CD4-positive, alpha-beta T cell treated with Interleukin-6 at 100 ng/mL for 8 hours (primary cell): Measurements from ENCODE around the gene PSG1.
"Not testable (repeated sequence)": the region's sequence is repeated elsewhere in the genome, so short reads cannot be mapped to it uniquely, and the experiment has no call there.

Experiments
- DNase-seq: peaks from one replicate; pipeline ENCODE4 v3.0.0-alpha.2; 2020; ENCODE audit warnings: mixed read lengths, low spot score

The PSG1 gene

DNA sequence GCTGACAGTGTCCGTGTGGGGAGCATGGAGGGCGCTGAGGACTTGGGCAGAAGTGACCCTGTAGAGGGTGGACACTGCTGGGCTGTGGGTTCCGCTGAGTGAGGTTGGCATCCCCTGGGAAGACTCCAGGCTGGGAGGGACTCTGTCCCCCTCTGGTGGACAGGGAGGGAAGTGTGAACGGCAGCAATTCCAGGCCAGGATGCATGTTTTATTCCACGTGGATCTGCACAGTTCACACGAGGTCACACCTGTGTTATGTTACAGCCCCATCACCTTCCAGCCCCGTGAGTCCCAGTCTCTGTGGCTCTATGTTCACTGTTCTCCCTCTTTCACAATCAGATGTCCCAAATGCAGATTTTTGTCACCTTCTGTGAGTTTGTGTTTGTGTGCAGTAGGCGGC is 1.8 kb upstream of the PSG1 start:
- not testable (repeated sequence) for DNase-seq

DNA sequence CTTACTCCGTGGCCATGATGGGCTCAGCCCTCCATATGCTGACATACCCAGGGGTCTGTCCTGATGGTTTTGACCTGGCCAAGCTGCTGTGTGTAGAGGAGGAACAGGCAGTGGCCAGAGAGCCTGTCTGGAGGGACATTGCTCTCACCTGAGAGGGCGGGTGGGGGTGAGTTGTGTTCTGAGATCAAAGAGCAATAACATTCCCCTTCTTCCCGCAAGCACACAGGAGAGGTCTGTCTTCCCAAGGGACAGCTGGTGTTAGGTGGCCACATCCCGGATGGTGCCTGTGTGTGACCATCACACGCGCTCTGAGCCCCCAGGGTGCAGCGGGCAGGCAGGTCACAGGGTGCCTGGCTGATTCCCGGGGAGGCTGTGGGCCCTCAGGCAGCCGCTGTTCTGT is 1.1 kb upstream of the PSG1 start:
- DNase-seq: not testable (repeated sequence)

DNA sequence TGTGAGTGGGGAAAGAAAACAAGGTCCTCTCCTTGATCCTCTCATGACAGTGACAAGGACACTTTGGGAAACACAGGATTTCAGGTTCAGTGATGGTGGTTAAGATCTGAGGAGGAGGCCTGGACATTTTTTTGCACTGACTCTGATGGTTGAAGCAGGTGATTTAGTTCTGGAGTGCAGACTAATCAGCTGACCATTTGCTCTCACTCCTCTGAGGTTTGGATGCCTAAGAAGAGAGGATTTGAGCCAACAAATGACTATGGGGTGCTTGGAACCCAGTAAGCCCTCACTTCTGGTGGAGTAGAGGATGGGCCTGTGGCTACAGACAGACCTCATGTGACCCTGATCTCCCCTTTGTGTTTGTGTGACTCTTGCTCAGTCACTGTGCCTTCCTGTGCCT is 2.9 kb downstream of the PSG1 start:
- not testable (repeated sequence) for DNase-seq

DNA sequence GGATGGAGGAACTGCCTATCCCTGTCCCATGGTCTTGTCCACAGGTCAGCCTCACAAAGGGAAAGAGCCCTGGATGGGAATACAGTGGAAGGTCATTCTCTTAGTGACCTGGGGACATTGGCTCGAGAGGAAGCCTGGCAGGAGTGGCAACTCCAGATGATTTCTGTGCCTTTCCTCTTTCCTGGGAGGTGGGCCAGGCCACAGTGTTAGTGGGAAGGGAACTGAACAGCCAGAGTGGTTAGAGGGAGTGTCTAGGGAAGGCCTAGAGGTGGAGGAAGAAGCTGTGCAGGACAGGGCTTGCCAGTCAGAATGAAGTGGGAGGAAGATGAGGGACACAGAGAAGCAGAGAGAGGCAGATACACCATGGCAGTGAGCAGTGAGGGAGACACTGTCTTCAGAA is 3.6 kb downstream of the PSG1 start:
- not testable (repeated sequence) for DNase-seq

DNA sequence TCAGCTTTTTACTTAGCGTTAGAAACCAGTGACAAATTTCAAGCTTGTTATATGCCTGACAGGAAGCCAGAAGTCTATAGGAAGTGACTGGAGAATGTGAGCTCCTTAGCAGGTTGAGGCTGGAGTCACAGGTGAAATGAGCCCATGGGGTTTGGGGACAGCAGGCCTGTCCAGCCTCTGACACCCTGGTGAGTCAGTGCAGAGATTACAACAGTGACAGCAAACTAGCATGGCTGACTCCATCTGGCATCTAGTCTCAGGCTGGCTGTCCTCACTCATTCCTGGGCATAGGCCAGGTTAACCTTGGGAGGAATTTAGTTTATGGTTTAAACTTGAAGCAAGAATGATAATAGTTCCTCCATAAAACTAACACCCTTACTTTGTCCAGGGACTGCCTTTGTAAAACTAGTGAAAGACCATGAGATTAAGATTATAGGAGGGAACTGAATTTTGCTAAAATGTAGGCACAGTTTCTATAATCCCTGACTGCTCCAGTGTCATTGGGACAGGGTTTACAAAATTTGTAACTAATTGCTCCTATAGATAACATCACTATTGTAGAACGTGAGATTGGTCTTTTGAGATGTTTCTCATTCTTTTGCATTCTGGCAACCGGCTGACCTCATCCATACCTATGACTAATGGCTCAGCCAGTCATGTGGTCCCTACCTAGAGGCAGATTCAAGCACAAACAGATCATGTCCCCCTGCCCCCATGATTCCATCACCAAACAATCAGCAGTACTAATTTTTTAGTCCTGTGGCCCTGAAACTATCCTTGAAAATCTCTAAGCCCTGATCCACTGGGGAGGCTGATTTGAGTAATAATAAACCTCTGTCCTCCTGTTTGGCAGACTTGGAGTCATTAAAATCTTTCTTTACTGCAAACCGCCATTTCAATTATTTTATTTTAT is 4.4 kb downstream of the PSG1 start:
- DNase-seq: not testable (repeated sequence)

DNA sequence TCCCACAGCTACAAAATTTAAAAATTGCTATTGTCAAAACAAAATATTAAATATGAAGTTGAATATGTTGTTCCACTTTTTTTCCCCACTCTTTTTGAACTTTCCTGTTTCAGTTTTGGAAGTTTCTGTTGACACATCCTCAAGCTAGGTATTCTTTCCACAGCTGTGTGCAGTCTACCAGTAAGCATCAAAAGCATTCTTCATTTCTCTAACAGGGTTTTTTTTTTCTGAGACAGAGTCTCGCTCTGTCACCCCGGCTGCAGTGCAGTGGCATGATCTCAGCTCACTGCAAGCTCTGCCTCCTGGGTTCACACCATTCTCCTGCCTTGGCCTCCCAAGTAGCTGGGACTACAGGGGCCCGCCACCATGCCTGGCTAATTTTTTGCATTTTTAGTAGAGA is 5.4 kb downstream of the PSG1 start:
- not testable (repeated sequence) for DNase-seq

DNA sequence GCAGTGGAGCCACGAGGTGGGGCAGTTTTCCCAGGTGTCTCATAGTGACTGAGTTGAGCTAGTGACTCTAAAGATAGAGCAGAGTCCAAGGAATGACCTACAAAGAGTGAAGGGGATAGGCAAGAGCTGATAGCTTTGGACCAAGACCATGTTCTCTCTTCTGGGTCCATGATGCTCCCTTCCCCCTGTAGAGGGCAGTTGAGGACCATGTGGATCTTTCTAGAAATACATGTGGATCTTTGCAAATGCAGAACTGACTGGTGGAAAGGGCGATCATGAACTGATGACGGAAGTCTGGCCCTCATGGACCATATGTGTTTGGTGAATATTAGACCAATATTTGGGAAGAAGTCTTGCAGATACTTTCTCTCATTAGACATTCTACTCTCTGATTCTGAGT is 6.9 kb downstream of the PSG1 start:
- DNase-seq: no peak

DNA sequence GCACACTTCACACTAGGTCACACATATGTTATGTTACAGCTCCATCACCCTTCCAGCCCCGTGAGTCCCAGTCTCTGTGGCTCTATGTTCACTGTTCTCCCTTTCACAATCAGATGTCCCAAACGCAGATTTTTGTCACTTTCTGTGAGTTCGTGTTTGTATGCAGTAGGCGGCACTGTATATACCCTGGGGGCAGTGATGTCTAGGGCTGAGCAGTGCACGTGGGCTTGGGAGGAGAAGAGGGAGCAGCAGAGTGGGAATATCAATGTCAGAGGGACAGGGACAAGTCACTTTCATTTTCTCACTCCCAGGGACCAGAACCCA is 22.0 kb downstream of the PSG1 start:
- no peak for DNase-seq

DNA sequence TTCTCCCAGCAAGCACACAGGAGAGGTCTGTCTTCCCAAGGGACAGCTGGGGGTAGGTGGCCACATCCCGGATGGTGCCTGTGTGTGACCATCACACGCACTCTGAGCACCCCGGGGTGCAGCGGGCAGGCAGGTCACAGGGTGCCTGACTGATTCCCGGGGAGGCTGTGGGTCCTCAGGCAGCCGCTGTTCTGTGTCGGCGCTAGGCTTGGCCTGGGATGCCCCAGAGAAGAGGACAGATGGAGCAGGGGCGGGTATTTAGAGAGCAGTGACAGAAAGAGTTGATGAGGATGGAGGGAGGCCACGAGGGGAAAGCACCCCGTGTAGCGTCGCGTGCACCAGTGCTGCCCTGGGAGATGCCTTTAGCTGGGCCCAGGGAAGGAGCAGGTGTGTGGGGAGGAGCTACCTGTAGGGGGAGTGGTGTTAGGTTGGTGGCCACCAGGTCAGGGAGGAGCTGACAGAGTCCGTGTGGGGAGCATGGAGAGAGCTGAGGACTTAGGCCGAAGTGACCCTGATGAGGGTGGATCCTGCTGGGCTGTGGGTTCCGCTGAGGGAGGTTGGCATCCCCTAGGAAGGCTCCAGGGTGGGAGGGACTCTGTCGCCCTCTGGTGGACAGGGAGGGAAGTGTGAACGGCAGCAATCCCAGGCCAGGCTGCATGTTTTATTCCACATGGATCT is 22.5 kb downstream of the PSG1 start:
- DNase-seq: not testable (repeated sequence)

DNA sequence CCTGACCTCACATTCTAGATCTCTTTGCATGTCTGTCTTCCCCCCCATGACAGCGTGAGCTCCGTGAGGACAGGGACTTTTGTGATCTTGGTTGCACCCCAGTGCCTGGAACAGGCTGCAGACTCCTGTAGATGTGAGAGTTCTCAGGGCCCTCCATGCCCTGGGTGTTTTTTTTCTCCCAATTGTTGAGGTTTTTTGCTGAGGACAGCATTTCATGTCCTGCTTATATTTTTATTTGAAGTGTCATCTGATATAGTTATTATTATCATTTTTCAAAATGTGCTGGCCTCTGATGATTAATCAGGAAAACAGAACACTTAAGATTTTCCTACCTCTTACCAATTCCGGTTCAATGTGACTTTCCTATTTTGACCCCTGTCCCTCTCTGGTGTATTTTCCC is 24.8 kb downstream of the PSG1 start:
- not testable (repeated sequence) for DNase-seq

DNA sequence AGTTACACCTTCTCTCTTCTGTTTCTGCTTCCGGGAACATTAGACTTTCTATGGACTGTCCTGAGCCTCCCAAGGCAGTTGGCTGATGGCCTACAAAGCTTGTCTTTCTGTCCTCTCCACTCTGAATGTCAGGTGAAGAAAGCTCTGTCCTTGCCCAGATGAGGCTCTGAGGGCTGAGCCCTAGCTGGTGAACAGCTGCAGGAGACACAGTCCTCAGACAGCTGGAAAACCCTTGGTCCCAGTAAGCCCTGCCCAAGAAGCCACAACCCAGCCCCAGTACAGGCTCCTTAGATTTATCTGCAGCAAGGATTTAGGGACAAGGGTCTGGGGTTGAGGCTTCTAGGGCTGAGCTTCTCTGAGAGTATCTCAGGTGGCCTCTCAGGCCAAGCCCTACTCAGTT is 26.3 kb downstream of the PSG1 start:
- DNase-seq: not testable (repeated sequence)

DNA sequence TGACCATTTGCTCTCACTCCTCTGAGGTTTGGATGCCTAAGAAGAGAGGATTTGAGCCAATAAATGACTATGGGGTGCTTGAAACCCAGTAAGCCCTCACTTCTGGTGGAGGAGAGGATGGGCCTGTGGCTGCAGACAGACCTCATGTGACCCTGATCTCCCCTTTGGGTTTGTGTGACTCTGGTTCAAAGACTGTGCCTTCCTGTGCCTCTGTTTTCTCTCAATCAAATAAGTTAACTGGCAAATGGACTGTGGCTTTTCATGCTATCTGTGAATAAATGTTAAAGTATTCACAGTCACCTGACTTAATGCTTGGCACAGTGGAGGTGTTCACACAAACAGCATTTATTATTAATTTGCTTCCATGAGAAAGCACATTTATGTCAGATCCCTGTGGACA is 26.7 kb downstream of the PSG1 start:
- not testable (repeated sequence) for DNase-seq

DNA sequence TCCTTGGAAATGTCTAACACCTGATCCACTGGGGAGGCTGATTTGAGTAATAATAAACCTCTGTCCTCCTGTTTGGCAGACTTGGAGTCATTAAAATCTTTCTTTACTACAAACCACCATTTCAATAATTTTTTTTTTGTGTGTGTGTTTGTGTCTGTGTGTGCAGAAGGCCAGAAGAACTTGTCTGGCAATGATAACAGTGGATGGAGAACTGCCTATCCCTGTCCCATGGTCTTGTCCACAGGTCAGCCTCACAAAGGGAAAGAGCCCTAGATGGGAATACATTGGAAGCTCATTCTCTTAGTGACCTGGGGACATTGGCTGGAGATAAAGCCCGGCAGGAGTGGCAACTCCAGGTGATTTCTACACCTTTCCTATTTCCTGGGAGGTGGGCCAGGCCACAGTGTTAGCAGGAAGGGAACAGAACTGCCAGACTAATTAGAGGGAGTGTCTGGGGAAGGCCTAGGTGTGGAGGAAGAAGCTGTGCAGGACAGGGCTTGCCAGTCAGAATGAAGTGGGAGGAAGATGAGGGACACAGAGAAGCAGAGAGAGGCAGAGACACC is 27.7 kb downstream of the PSG1 start:
- not testable (repeated sequence) for DNase-seq

DNA sequence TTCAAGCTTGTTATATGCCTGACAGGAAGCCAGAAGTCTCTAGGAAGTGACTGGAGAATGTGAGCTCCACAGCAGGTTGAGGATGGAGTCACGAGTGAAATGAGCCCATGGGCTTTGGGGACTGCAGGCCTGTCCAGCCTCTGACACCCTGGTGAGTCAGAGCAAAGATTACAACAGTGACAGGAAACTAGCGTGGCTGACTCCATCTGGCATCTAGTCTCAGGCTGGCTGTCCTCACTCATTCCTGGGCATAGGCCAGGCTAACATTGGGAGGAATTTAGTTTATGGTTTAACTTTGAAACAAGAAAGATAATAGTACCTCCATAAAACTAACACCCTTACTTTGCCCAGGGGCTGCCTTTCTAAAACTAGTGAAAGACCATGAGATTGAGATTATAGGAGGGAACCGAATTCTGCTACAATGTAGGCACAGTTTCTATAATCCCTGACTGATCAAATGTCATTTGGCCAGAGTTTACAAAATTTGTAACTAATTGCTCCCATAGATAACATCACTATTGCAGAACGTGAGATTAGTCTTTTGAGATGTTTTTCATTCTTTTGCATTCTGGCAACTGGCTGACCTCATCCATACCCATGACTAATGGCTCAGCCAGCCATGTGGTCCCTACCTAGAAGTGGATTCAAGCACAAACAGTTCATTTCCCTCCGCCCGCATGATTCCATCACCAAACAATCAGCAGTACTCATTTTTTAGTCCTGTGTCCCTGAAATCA is 28.4 kb downstream of the PSG1 start:
- DNase-seq: no peak

DNA sequence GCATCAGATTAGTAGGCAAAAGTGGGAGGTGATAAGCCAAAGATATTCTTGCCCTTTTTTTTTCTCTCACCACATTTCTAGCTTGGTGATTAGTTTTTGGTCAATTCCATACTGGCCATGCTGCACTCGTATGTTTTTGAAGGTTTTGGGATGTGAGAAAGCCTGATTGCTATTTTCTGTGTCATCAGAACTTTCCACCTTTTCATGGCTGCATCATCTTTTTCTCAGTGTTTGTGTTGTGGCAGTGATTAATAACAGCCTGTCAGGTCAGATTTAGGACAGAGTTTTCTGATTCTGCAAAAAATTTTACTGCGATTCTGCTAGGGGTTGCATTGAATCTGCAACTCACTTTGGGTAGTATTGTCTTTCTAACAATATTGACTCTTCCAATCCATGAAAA is 32.9 kb downstream of the PSG1 start:
- no peak for DNase-seq

DNA sequence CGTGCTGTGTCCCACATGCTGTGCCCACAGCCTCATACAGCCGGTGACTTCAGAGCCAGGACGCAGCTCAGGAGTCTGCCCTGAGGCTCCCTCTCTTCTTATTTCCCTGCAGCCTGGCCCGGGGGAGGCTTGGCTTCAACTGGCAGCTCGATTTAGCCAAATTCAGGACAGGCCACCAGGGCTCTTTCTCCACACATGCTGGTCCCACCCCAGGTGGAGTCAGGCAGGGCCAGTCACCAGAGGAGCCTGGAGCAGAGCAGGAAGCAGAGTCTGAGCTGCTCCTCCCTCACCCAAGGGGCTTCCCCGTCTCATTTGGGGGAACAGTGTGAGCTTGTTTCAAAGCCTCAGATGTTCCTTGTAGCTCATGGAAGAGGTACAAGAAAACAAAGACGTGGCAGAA is 35.9 kb downstream of the PSG1 start:
- DNase-seq: not testable (repeated sequence)

DNA sequence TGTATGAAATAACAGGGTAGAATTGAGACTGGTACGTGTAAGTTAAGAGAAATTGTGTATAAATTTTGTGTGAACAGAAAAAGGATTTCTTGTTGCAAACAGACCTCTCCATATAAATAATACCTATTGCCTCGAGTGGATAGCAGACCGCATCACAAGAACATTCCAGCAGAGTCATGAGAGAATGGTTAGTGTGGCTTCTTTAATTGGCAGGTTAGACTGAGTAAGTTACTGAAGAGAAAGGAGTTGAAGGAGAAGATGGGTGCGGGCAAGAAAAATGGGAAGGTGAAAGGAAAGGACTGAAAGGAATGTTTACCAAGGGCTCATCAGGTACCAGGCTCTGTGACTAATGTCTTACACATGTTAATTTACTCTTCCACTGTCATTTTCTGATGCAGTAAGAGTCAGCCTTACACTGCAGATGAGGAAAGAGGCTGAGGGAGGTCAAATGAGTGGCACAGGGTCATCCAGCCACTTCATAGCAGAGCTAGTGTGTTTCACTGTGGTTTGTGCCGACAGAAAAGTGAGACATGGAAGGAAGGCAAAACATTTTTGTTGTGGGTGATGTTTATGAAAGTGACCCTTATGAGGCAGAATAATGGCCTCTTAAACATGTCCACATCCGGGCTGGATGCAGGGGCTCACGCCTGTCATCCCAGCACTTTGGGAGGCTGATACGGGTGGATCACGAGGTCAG is 46.6 kb downstream of the PSG1 start:
- not testable (repeated sequence) for DNase-seq

DNA sequence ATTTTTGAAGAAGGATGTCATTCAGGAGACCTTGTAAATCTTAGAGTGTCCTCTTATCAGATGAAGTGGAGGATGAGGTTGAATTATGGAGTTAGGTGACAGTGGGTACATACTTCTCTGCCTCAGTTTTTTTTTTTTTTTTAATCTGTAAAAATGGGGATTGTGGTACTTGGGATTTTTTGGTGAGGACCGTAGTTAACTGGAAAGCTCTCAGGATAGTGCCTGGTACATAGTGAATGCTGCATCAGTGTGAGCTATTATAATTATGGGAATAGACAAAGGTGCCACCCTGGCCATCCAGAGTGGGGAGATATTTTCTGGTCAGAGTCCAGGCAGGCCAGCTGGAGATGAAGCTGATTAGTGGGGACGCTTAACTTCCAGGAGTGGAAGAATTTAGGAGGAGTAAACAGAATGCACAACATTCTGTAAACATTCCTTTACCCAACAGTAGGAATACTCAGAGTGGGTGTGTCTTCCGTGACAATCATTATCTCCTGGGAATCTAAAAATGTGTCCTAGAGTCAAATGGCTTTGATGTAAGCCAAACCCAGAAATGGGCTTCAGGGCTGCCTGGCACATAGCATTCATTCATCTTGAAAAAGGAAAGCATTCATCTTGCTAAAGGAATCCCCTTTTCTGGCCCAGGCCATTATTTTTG is 47.4 kb downstream of the PSG1 start:
- not testable (repeated sequence) for DNase-seq

DNA sequence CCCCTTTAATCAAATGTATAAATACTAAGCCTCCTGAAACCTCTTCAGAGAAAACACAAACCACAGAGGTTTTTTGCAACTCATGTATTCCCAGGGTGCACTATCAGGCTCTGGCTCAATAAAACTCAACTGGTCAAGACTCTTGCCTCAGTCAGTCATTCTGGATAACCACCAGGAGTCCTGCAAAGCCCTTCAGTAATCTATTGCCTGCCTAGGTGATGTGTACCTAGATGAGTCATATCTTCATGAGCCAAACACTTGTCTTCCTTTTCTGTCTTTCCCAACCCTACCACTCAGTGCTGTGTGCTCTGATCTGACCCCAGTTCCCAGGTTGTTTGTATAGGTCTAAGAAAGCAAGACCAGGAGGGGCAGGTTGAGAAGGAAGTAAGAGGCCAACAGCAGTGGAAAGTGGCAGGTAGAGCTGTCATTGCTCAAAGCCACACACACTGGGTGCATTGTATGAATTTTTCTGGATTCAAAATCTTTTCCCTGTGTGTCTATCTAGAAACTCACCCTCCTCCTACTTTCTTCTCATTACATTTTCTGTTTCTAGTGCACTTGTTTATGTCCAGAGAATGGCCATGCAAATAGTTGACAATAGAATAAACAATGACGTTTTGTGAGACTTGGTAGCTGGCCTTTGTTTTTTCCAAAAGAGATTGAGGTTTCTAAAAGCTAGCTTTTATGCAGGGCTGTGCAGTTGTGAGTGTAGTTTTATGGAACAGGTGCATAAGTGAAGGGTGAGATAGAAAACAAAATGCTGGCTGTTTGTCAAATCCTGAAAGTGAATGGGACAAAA is 48.1 kb downstream of the PSG1 start:
- DNase-seq: no peak

DNA sequence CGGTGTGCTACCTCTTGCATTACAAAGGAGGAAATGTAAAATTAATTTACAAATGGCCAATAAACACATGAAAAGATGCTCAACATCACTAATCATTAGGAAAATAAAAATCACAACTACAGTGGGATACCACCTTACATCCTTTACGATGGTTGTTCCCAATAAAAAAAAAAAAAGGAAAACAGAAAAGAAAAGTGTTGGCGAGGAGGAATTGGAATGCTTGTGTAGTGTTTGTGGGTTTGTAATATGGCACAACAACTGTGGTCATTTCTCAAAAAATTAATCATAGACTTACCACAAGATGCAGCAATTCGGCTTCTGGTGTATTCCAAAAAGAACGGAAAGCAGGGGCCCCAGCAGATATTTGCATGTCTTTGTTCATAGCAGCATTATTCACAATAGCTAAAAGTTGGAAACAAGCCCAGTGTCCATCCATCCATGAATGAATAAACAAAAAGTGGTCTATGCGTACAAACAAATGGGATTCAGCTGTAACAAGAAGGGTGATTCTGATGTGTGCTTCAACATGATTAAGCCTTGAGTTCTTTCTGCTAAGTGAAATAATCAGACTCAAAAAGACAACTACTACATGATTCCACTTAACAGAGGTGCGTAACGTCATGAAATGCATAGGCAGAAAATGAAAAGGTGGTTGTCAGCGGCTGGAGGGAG is 58.1 kb downstream of the PSG1 start:
- not testable (repeated sequence) for DNase-seq
